OCI-LY7 (cell line): ENCODE results near the gene RUVBL1.

ENCODE experiments used
- EZH2phosphoT487 ChIP-seq: fragments of 200-600 bp; sonication (generic); IDR thresholded peaks from 2 replicates; pipeline ENCODE4 v1.6.1; 2018; ENCODE audit warnings: low read depth, borderline replicate concordance, mild to moderate bottlenecking, mixed run types, antibody characterized with exemption, low read length, moderate library complexity, mixed read lengths
- TF ChIP-seq, protein P1 (sequence below): fragments of 200-600 bp; sonication (generic); conservative IDR thresholded peaks from 2 replicates; pipeline ENCODE4 v1.5.1; 2014; ENCODE audit warnings: mild to moderate bottlenecking, antibody characterized with exemption, low read length, moderate library complexity, mixed read lengths

DNA sequence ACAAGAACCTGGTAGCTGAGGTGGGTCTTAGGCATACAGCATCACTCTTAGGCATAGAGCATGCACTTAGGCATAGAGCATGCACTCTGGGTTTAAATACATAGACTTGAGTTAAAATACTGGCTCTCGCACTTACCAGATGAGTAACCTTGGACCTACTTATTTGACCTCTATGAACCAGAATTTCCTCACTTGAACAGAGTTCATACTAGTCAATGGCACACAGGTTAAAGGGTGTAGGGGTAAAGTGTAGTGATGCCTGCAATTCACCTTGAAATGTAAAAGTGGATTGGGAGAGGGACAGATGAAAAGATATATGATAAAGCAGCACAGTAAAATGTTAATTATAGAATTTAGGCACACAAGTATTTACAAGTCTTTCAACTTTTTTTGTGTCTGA lies 1.6 kb downstream of the RUVBL1 start:
- TF ChIP-seq, protein P1, sequence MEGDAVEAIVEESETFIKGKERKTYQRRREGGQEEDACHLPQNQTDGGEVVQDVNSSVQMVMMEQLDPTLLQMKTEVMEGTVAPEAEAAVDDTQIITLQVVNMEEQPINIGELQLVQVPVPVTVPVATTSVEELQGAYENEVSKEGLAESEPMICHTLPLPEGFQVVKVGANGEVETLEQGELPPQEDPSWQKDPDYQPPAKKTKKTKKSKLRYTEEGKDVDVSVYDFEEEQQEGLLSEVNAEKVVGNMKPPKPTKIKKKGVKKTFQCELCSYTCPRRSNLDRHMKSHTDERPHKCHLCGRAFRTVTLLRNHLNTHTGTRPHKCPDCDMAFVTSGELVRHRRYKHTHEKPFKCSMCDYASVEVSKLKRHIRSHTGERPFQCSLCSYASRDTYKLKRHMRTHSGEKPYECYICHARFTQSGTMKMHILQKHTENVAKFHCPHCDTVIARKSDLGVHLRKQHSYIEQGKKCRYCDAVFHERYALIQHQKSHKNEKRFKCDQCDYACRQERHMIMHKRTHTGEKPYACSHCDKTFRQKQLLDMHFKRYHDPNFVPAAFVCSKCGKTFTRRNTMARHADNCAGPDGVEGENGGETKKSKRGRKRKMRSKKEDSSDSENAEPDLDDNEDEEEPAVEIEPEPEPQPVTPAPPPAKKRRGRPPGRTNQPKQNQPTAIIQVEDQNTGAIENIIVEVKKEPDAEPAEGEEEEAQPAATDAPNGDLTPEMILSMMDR: no peak
- no peak for TF ChIP-seq EZH2phosphoT487
